Smooth muscle cell (in vitro differentiated cells): Measurements from ENCODE around the gene CENPH. TPM values are rescaled to one million over a fixed set of nuclear protein-coding genes. Genes with fewer than 3 reads are reported as not detected.
A peak's percentile ranks its signal among the peaks of the same experiment; 100 is the strongest.
"Not testable (repeated sequence)": the region's sequence is repeated elsewhere in the genome, so short reads cannot be mapped to it uniquely, and the experiment has no call there.

Experiments used
- DNase-seq: peaks from one replicate; lab custom pipeline; 2025; ENCODE audit not compliant: unreplicated experiment; lab: John Stamatoyannopoulos, UW
- H2AFZ ChIP-seq: fragments of 200-600 bp; sonication (generic); 2 replicates; pipeline ENCODE4 v1.6.0; 2016; ENCODE audit warnings: antibody characterized with exemption, low read depth, mild to moderate bottlenecking
- H3F3A ChIP-seq: fragments of 200-600 bp; sonication (generic); 2 replicates; pipeline ENCODE4 v1.6.0; 2017; ENCODE audit warnings: antibody characterized with exemption, low read depth
- H3K27ac ChIP-seq: fragments of 200-600 bp; sonication (generic); 2 replicates; pipeline ENCODE4 v1.5.1; 2016; ENCODE audit warnings: low read depth, mild to moderate bottlenecking
- H3K27me3 ChIP-seq: fragments of 200-600 bp; sonication (generic); 2 replicates; pipeline ENCODE4 v1.6.1; 2016; ENCODE audit warnings: low read depth, mild to moderate bottlenecking
- H3K36me3 ChIP-seq: fragments of 200-600 bp; sonication (generic); 2 replicates; pipeline ENCODE4 v1.5.1; 2016; ENCODE audit warnings: low read depth
- H3K4me1 ChIP-seq: fragments of 200-600 bp; sonication (generic); 2 replicates; pipeline ENCODE4 v1.5.1; 2016; ENCODE audit warnings: low read depth
- H3K4me2 ChIP-seq: fragments of 200-600 bp; sonication (generic); 2 replicates; pipeline ENCODE4 v1.6.0; 2016; ENCODE audit warnings: mild to moderate bottlenecking
- H3K4me3 ChIP-seq: fragments of 200-600 bp; sonication (generic); 2 replicates; pipeline ENCODE4 v1.5.1; 2016; ENCODE audit warnings: mild to moderate bottlenecking
- H3K79me2 ChIP-seq: fragments of 200-600 bp; sonication (generic); 2 replicates; pipeline ENCODE4 v1.6.0; 2016; ENCODE audit warnings: low read depth, mild to moderate bottlenecking
- H3K9ac ChIP-seq: fragments of 200-600 bp; sonication (generic); 2 replicates; pipeline ENCODE4 v1.6.0; 2016; ENCODE audit warnings: low read depth
- H3K9me3 ChIP-seq: fragments of 200-600 bp; sonication (generic); replicated peaks from 2 replicates; pipeline ENCODE4 v1.5.1; 2016; ENCODE audit warnings: low read depth
- H4K20me1 ChIP-seq: fragments of 200-600 bp; sonication (generic); 2 replicates; pipeline ENCODE4 v1.6.0; 2016; ENCODE audit warnings: low read depth
- CTCF ChIP-seq: fragments of 200-600 bp; sonication (generic); IDR thresholded peaks from 2 replicates; pipeline ENCODE4 v1.5.1; 2017; ENCODE audit warnings: borderline replicate concordance, mild to moderate bottlenecking, antibody characterized with exemption; ENCODE audit not compliant: insufficient read depth, poor library complexity, severe bottlenecking
- WGBS: methylation state at CpG from one replicate; pipeline ENCODE4 v1.1.7; 2016; ENCODE audit warnings: low lambda C conversion rate; 5-methylcytosine and 5-hydroxymethylcytosine counted together
- polyA plus RNA-seq: library from polyadenylated mRNA; unstranded; fragments of >200 nt; fragmentation: Nextera tagmentation; extraction: Ambion mirVana; gene quantifications from 2 replicates; pipeline ENCODE4 v1.2.1, GENCODE V29; 2016
- total RNA-seq: library from RNA; depleted of rRNA; stranded (reverse); fragments of >200 nt; gene quantifications from 2 replicates; pipeline ENCODE4 v1.2.3, GENCODE V29; 2014

Gene CENPH
- total and polyA plus RNA-seq, 2 experiments from 2014 or later: 10.5 to 15.5 TPM

- H3F3A ChIP-seq: no peaks in the 10 kb centered on the region
- no peak overlapping the region for H3K27ac ChIP-seq
- 92% methylated on average over 2 of the region's 2 CpGs for WGBS
- H3K4me1 ChIP-seq: peaks cover 11% of the 10 kb centered on the region
- H3K4me3 ChIP-seq: no peak overlapping the region
- no peak for DNase-seq
- no peak overlapping the region for H3K9ac ChIP-seq
- H3K4me2 ChIP-seq: no peak overlapping the region
- no peaks in the 10 kb centered on the region for H3K27me3 ChIP-seq
- no peak overlapping the region for H2AFZ ChIP-seq
- H3K9me3 ChIP-seq: no peaks in the 10 kb centered on the region
- peaks cover 10% of the 10 kb centered on the region for H3K36me3 ChIP-seq
- TF ChIP-seq CTCF: no peak
- H3K79me2 ChIP-seq: peaks cover 20% of the 10 kb centered on the region
- H4K20me1 ChIP-seq: peaks cover under 1% of the 10 kb centered on the region
These were observed 42.5 kb downstream of the CENPH start for GRCh38 chr5:69231851-69232250.

- Histone ChIP-seq H3K9me3 (no peaks in the 10 kb centered on the region), H3K9ac (peak within 1 kb of the TSS; percentile 77), H3K4me1 (peaks cover 15% of the 10 kb centered on the region), H3K36me3 (peaks cover 6% of the 10 kb centered on the region), H3K4me2 (peak within 1 kb of the TSS; percentile 94), H4K20me1 (peaks cover 28% of the 10 kb centered on the region), H2AFZ (peak within 1 kb of the TSS; percentile 99), H3K27ac (peak within 1 kb of the TSS; percentile 62), H3K27me3 (no peaks in the 10 kb centered on the region), H3F3A (no peaks in the 10 kb centered on the region), H3K79me2 (peaks cover 46% of the 10 kb centered on the region), H3K4me3 (peak within 1 kb of the TSS; percentile 77)
- peak; percentile 65 for DNase-seq
- no peak for TF ChIP-seq CTCF
- under 1% methylated on average over 49 of the region's 49 CpGs for WGBS
These were observed 45.3 kb downstream of the CENPH start, which contains the start of gene CDK7 for GRCh38 chr5:69234457-69235268. CDK7 (plus strand) TSS chr5:69234886; CDS start chr5:69234976, 90 bp downstream.

GRCh38 chr5:69236733-69237132 lies 47.4 kb downstream of the CENPH start:
- Histone ChIP-seq H3K27ac (peak overlapping the region; percentile 72), H3K4me2 (peak overlapping the region; percentile 94), H3K4me1 (peaks cover 15% of the 10 kb centered on the region), H3K79me2 (peaks cover 67% of the 10 kb centered on the region), H4K20me1 (peaks cover 47% of the 10 kb centered on the region)
- not testable (repeated sequence) for H3K4me3 ChIP-seq, H2AFZ ChIP-seq, H3K9ac ChIP-seq, H3F3A ChIP-seq, H3K27me3 ChIP-seq, H3K36me3 ChIP-seq, H3K9me3 ChIP-seq, DNase-seq
- WGBS: 96% methylated on average over 9 of the region's 9 CpGs

- peaks cover 15% of the 10 kb centered on the region for H3K4me1 ChIP-seq
- peaks cover 58% of the 10 kb centered on the region for H4K20me1 ChIP-seq
- no peak overlapping the region for H3K9ac ChIP-seq
- H3F3A ChIP-seq: no peaks in the 10 kb centered on the region
- no peak for DNase-seq
- no peak overlapping the region for H3K4me3 ChIP-seq
- peaks cover 79% of the 10 kb centered on the region for H3K79me2 ChIP-seq
- H3K27me3 ChIP-seq: no peaks in the 10 kb centered on the region
- peak overlapping the region; percentile 94 for H3K4me2 ChIP-seq
- WGBS: 58% methylated on average over 3 of the region's 3 CpGs
- H3K27ac ChIP-seq: peak overlapping the region; percentile 72
- no peak overlapping the region for H2AFZ ChIP-seq
- TF ChIP-seq CTCF: no peak
- H3K36me3 ChIP-seq: peaks cover 6% of the 10 kb centered on the region
- H3K9me3 ChIP-seq: no peaks in the 10 kb centered on the region
These were observed 48.5 kb downstream of the CENPH start for GRCh38 chr5:69237877-69238276.
